Lung (tissue), 12 donors: ENCODE measurements around the gene NRM. TPM values are rescaled to one million over a fixed set of nuclear protein-coding genes. Genes with fewer than 3 reads are reported as not detected.

Experiments
- ATAC-seq: fragments of 200-7000 bp; cut with Tn5 transposase; one replicate; pipeline ENCODE4 v1.9.1; 2020; ENCODE audit warnings: moderate number of reproducible peaks; ENCODE audit not compliant: insufficient read depth, low FRiP score
- DNase-seq, 3 donors: peaks; one replicate each; pipeline ENCODE4 v3.0.0-alpha.2; 2013 to 2017
- H3K27ac ChIP-seq, 2 donors: one replicate each; pipeline ENCODE4 v1.5.1; 2013; ENCODE audit warnings: mild to moderate bottlenecking in 2 of 2, moderate library complexity in 2 of 2, control low read depth in 1 of 2, inconsistent platforms in 1 of 2, low read depth in 1 of 2, low read length in 1 of 2
- H3K27me3 ChIP-seq, 3 donors: one replicate each; pipeline ENCODE4 v1.5.1; 2013; ENCODE audit warnings: low read length in 2 of 3; ENCODE audit not compliant: control insufficient read depth in 3 of 3, insufficient read depth in 3 of 3
- H3K36me3 ChIP-seq, 4 donors: one replicate each; pipeline ENCODE4 v1.5.1; 2013; ENCODE audit warnings: low read length in 4 of 4, mild to moderate bottlenecking in 1 of 4, moderate library complexity in 1 of 4; ENCODE audit not compliant: control insufficient read depth in 4 of 4, insufficient read depth in 4 of 4
- H3K4me1 ChIP-seq, 5 donors: one replicate each; pipeline ENCODE4 v1.5.1; 2013; ENCODE audit warnings: low read length in 5 of 5, mild to moderate bottlenecking in 2 of 5, moderate library complexity in 1 of 5; ENCODE audit not compliant: control insufficient read depth in 5 of 5, insufficient read depth in 5 of 5
- H3K4me3 ChIP-seq: one replicate; pipeline ENCODE4 v1.5.1; 2013; ENCODE audit warnings: mild to moderate bottlenecking, control low read depth, moderate library complexity
- H3K9ac ChIP-seq, 2 donors: one replicate each; pipeline ENCODE4 v1.5.1; 2013; ENCODE audit warnings: low read length in 2 of 2, control low read depth in 1 of 2; ENCODE audit not compliant: insufficient read depth in 1 of 2
- H3K9me3 ChIP-seq, 4 donors: one replicate each; pipeline ENCODE4 v1.5.1; 2013; ENCODE audit warnings: low read length in 3 of 4, mild to moderate bottlenecking in 1 of 4, moderate library complexity in 1 of 4; ENCODE audit not compliant: control insufficient read depth in 4 of 4, insufficient read depth in 3 of 4
- WGBS, 2 donors: extraction: QIAGEN DNeasy Blood & Tissue Kit; methylation state at CpG; one replicate each; pipeline ENCODE4 v1.1.7; 2013; 5-methylcytosine and 5-hydroxymethylcytosine counted together
- polyA plus RNA-seq, 2 donors: library from polyadenylated mRNA; stranded (reverse); fragments of 200-250 nt; gene quantifications; one replicate each; pipeline ENCODE4 v1.2.1, GENCODE V29; 2013
- total RNA-seq, 2 donors: library from RNA; depleted of rRNA in 1 of 2; stranded (reverse); fragments of >200 nt in 1 of 2; gene quantifications; one replicate each; pipeline ENCODE4 v1.2.1, GENCODE V29; 2014 to 2021
- TF ChIP-seq, protein P1 (sequence below): IDR thresholded peaks from 2 replicates; pipeline ENCODE4 v1.5.1; 2012; ENCODE audit warnings: mild to moderate bottlenecking; ENCODE audit errors: control extremely low read depth, extremely low read depth
- donor health status: control.
- donor health status: control.
- donor health status: Bipolar disorder and iron deficiency.
- donor health status: healthy.
- donor health status: DM: yes; HTN: yes; CAD: no.

The NRM gene
- total and polyA plus RNA-seq, 4 donors: 5.1 to 18.7 (median 15.9) TPM

DNA sequence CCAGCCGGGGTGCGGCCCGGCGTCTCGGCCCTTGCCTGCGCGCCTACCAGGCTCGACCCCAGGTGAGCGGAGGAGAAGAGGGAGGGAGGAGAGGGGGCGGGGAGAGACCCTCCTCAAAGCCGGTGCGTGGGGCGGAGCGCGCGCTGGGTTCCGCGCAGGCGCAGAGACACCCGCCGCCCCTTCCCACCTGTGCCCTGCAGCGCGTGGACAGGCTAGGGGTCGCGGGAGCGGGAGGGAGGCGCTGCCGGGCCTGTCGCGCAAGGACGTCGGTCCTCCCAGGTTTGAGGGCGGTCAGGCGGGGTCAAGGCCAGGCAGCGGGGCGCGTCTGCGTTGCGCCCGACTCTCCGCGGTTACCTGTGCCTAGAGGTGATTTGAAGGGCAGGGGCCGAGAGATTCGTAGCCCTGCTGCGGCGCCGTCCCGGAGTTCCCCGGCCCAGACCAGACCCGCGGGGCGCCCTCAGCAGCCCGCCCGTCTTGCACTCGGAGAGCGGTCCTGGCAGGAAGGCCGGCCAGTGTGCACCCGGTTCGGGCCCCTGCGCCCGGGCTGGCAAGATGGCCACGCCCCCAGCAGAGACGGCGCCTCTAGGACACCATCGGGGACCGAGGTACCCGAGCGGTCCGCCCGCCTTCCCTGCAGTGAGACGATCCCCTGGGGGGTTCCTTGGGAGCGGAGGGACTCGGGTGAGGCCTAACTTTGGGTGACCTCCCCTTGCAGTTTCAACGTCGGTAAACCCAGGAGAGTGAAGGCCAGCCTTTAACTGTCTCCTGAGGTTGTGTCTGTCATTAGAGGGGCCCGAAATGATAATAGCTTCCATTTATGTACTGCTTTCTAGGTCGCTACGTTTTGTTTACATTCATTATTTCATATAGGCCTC, 43.3 kb downstream of the NRM start:
- peaks cover 11 to 23% (median 18%) of the 10 kb centered on the region in 4 donors for H3K36me3 ChIP-seq
- ATAC-seq: peak; percentile 84
- H3K9me3 ChIP-seq: no peaks in the 10 kb centered on the region
- H3K9ac ChIP-seq: peak overlapping the region; percentile 46 to 59
- peaks cover 0 to 10% (median 0%) of the 10 kb centered on the region in 5 donors for H3K4me1 ChIP-seq
- peak; percentile 58 to 73 (median 60) for DNase-seq
- TF ChIP-seq, protein P1, sequence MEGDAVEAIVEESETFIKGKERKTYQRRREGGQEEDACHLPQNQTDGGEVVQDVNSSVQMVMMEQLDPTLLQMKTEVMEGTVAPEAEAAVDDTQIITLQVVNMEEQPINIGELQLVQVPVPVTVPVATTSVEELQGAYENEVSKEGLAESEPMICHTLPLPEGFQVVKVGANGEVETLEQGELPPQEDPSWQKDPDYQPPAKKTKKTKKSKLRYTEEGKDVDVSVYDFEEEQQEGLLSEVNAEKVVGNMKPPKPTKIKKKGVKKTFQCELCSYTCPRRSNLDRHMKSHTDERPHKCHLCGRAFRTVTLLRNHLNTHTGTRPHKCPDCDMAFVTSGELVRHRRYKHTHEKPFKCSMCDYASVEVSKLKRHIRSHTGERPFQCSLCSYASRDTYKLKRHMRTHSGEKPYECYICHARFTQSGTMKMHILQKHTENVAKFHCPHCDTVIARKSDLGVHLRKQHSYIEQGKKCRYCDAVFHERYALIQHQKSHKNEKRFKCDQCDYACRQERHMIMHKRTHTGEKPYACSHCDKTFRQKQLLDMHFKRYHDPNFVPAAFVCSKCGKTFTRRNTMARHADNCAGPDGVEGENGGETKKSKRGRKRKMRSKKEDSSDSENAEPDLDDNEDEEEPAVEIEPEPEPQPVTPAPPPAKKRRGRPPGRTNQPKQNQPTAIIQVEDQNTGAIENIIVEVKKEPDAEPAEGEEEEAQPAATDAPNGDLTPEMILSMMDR: no peak
- H3K4me3 ChIP-seq: peak overlapping the region; percentile 77
- H3K27ac ChIP-seq: peak overlapping the region; percentile 88 to 98
- WGBS, 2 donors: 0 to 1% methylated on average over 49 to 78 of the region's 78 CpGs
- H3K27me3 ChIP-seq: no peaks in the 10 kb centered on the region

DNA sequence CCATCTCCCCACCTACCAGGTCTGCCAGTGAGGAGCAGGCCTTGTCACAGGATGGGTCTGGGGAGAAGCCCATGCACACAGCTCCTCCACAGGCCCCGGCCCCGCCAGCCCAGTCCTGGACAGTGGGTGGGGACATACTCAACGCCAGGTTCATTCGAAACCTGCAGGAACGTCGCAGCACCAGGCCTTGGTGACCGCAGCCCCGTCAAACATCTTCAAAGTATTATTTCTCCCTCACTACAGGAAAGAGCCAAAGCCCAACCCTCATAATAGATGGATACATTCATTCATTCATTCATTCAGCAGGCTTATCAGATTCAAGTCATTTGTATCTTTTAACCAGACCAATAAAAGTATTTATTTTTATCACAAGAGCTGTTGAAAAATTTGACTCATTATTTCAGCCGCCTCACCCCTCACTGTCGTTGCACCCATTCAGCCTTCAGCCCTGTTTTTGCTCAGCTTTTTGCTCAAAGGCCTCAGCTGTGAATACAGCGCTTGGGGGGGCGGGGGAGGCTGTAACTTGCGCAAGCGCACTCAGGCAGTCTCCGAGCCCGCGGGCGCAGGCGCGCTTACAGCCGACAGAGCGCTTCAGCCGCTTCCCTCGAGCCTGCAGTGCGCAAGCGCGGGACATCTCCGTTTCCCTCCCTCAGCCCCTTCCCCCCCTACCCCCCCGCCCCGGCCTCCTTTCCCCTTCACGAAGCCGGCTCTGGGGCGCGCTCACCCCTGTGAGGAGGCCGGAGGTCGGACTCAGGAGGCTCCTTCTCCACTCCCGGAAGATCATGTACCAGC, 44.1 kb downstream of the NRM start, which contains the start of gene C6orf136:
Gene C6orf136 (plus strand): TSS at position 684 of the 792 bp plus-strand sequence. CDS start 99 bp downstream, at position 783.
- 12 to 19% methylated on average over 32 to 37 of the region's 37 CpGs for WGBS, 2 donors
- Histone ChIP-seq H3K4me3 (peak within 1 kb of the TSS; percentile 77), H3K27me3 (no peaks in the 10 kb centered on the region), H3K9ac (peak within 1 kb of the TSS; percentile 46 to 59), H3K4me1 (peaks cover 0 to 10% (median 0%) of the 10 kb centered on the region in 5 donors), H3K9me3 (no peaks in the 10 kb centered on the region), H3K27ac (peak within 1 kb of the TSS; percentile 88 to 98), H3K36me3 (peaks cover 5 to 26% (median 19%) of the 10 kb centered on the region in 4 donors)
- TF ChIP-seq, protein P1: no peak
- DNase-seq (peak; percentile 93 to 96 (median 95)), ATAC-seq (peak; percentile 90)

DNA sequence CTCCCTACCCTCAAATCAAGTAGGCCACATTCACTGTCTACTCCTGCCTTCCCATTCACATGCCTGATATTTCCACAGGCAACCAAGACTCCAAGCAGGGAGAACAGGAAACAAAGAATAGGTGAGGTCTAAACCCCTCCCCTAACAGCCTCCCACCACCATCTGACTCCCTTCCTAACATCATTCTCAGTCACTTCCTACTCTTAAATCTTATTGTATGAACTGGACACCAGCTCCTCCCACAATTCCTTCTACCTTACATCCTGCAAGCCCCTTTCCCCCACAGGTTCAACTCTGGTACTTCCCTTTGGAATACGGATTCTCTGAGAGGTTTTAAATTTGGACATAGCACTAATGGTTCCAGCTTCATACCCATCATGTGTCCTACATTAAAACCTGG, 44.8 kb downstream of the NRM start:
- Histone ChIP-seq H3K27ac (no peak overlapping the region), H3K27me3 (no peaks in the 10 kb centered on the region), H3K4me1 (peaks cover 0 to 10% (median 0%) of the 10 kb centered on the region in 5 donors), H3K9ac (no peak overlapping the region), H3K4me3 (no peak overlapping the region), H3K9me3 (no peaks in the 10 kb centered on the region), H3K36me3 (peaks cover 2 to 28% (median 22%) of the 10 kb centered on the region in 4 donors)
- DNase-seq (no peak), ATAC-seq (no peak)
- 78 to 88% methylated on average over 1 of the region's 1 CpG for WGBS, 2 donors
- TF ChIP-seq, protein P1: no peak
